Astrocyte of the spinal cord (primary cell): ENCODE measurements around the gene NOXO1.

Experiments
- DNase-seq: peaks from one replicate; pipeline ENCODE4 v3.0.0; 2011; ENCODE audit warnings: low read depth, low spot score
- H3K4me3 ChIP-seq: 2 replicates; pipeline ENCODE4 v1.5.1; 2011; ENCODE audit warnings: low read depth, mild to moderate bottlenecking, low read length, moderate library complexity
- in situ Hi-C: cut with HindIII; loops from 2 replicates; pipeline ENCODE4 v1.10.0; 2017; ENCODE audit warnings: low sequenced_read_pairs
- TF ChIP-seq, protein P1 (sequence below): IDR thresholded peaks from 2 replicates; pipeline ENCODE4 v1.5.1; 2012; ENCODE audit warnings: low read depth, mild to moderate bottlenecking, low read length, inconsistent platforms

The NOXO1 gene

GRCh38 chr16:2006317-2006716, 25.0 kb upstream of the NOXO1 start:
- no peak for DNase-seq
- in situ Hi-C loops, result no loop called here
- TF ChIP-seq, protein P1, sequence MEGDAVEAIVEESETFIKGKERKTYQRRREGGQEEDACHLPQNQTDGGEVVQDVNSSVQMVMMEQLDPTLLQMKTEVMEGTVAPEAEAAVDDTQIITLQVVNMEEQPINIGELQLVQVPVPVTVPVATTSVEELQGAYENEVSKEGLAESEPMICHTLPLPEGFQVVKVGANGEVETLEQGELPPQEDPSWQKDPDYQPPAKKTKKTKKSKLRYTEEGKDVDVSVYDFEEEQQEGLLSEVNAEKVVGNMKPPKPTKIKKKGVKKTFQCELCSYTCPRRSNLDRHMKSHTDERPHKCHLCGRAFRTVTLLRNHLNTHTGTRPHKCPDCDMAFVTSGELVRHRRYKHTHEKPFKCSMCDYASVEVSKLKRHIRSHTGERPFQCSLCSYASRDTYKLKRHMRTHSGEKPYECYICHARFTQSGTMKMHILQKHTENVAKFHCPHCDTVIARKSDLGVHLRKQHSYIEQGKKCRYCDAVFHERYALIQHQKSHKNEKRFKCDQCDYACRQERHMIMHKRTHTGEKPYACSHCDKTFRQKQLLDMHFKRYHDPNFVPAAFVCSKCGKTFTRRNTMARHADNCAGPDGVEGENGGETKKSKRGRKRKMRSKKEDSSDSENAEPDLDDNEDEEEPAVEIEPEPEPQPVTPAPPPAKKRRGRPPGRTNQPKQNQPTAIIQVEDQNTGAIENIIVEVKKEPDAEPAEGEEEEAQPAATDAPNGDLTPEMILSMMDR, result no peak
- no peak overlapping the region for H3K4me3 ChIP-seq

DNA sequence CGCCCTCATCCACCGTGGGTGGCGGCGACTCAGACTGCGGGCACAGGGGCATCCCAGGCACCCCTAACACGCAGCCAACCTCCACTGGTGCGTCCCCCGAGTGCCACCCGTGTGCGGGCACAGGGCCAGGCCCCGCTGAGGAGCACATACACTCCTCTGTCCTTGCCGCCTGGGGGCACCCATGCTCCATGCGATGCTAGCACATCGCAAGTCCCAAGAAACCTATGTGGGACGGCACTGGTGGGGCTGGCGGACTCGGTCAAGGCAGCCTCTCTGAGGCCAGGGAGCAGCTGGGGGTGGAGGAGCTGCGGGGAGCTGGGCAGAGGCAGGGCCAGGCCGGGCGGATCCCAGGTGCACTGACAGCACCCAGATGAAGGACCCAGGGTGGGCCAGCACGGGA, 24.4 kb upstream of the NOXO1 start:
- DNase-seq, result no peak
- TF ChIP-seq, protein P1, result no peak
- in situ Hi-C loops, result no loop called here
- H3K4me3 ChIP-seq, result no peak overlapping the region

GRCh38 chr16:2004795-2005517, 23.7 kb upstream of the NOXO1 start:
- no peak for DNase-seq
- in situ Hi-C loops, result no loop called here
- H3K4me3 ChIP-seq, result no peak overlapping the region
- TF ChIP-seq, protein P1, result no peak

DNA sequence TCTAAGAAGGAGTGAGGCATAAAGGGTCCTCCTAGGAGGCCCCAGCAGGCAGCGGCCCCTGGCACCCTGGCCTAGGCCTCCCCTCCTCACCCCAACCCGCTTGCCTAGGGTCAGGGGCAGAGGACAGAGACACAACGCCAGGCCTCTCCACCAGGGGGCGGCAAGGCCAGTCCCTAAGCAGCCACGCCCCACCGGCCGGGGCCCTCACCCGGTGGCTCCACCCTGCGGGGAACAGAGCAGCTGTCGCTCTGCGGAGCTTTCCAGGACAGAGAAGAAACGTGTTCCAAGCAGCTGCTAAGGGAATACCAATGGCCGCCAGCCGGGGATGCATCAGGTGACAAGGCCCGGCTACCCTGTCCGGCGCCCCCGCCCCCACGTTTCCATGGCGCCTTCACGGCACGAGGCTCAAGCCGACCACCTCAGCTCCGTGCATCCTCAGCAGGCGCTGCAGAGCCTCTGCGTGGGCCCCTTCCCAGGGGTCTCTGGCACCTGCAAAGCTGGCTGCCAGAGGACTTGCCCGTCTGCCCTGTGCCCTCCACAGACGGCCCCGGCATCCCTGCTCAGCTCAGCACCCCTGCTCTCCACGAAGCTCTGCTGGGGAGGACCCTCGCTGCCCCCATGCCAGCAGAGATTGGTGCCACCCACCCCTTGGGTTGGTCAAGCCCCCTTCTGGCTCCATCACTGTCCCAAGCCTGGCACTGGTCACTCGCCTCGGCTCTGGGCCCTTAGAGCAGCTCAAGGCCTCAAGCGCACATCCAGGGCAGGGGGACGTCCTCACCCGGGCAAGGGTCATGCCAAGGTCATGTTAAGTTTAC, 22.8 kb upstream of the NOXO1 start:
- H3K4me3 ChIP-seq, result no peak overlapping the region
- peak; percentile 81 for DNase-seq
- in situ Hi-C loops, result no loop called here
- TF ChIP-seq, protein P1, result peak; percentile 99

- in situ Hi-C loops, result no loop called here
- DNase-seq, result no peak
- TF ChIP-seq, protein P1, result no peak
- no peak overlapping the region for H3K4me3 ChIP-seq
These were observed 22.1 kb upstream of the NOXO1 start for GRCh38 chr16:2003231-2003826.

GRCh38 chr16:2002406-2003230, 21.3 kb upstream of the NOXO1 start:
- DNase-seq, result no peak
- TF ChIP-seq, protein P1, result no peak
- in situ Hi-C loops, result no loop called here
- H3K4me3 ChIP-seq, result no peak overlapping the region
